SK-N-MC (cell line): Measurements from ENCODE around the gene IPO7.

Experiments
- EZH2 ChIP-seq: fragments of 200-600 bp; sonication (generic); IDR thresholded peaks from one replicate; pipeline ENCODE4 v1.6.1; 2017; ENCODE audit warnings: antibody characterized with exemption
- FOXP2 ChIP-seq: optimal IDR thresholded peaks from 2 replicates; pipeline ENCODE3; 2011; ENCODE audit warnings: mild to moderate bottlenecking, moderate library complexity; ENCODE audit not compliant: insufficient read depth; ENCODE audit errors: extremely low read length, control extremely low read depth
- POLR2AphosphoS5 ChIP-seq: IDR thresholded peaks from 2 replicates; pipeline ENCODE4 v1.6.1; 2012; ENCODE audit warnings: mild to moderate bottlenecking, low read depth, low read length, borderline replicate concordance

DNA sequence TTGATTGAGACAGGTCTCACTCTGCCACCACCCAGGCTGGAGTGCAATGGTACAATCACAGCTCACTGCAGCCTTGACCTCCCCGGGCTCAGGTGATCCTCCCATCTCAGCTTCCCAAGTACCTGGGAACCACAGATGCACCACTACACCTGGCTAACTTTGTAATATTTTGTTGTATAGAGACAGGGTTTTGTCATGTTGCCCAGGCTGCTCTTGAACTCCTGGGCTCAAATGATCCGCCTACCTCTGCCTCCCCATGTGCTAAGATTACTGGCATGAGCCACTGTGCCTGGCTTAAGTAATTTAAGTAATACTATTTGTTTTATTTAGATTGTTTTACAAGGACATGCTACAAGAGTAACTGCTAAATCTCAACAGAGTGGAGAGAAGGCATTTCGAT is 109.9 kb downstream of the IPO7 start:
- no peak for TF ChIP-seq POLR2AphosphoS5
- no peak for TF ChIP-seq EZH2
- no peak for TF ChIP-seq FOXP2
